Gastroesophageal sphincter (tissue), 4 donors: ENCODE results near the gene RIPOR1. TPM values are rescaled to one million over a fixed set of nuclear protein-coding genes. Genes with fewer than 3 reads are reported as not detected.
"Not testable (repeated sequence)": the region's sequence is repeated elsewhere in the genome, so short reads cannot be mapped to it uniquely, and the experiment has no call there.

Experiments
- ATAC-seq: fragments of 150-250 bp; one replicate; pipeline ENCODE4 v1.9.1; 2016; ENCODE audit warnings: mild to moderate bottlenecking, moderate library complexity
- H3K27ac ChIP-seq, 4 donors: fragments of 200-600 bp; sonication (generic) in 3 of 4; 1 replicate in 3 of 4; 2 replicates in 1 of 4; pipeline ENCODE4 v1.5.1; 2016 to 2019
- H3K27me3 ChIP-seq: fragments of 200-600 bp; sonication (generic); one replicate; pipeline ENCODE4 v1.5.1; 2019
- H3K36me3 ChIP-seq, 2 donors: fragments of 200-600 bp; sonication (generic); one replicate each; pipeline ENCODE4 v1.5.1; 2019; ENCODE audit warnings: control low read depth in 1 of 2
- H3K4me1 ChIP-seq, 3 donors: fragments of 200-600 bp; sonication (generic); 1 replicate in 2 of 3; 2 replicates in 1 of 3; pipeline ENCODE4 v1.5.1; 2016 to 2019; ENCODE audit warnings: control low read depth in 2 of 3
- H3K4me3 ChIP-seq, 2 donors: fragments of 200-600 bp; sonication (generic); one replicate each; pipeline ENCODE4 v1.5.1; 2019; ENCODE audit warnings: mild to moderate bottlenecking in 1 of 2, moderate library complexity in 1 of 2
- H3K9me3 ChIP-seq, 3 donors: fragments of 200-600 bp; sonication (generic); one replicate each; pipeline ENCODE4 v1.5.1; 2017 to 2019; ENCODE audit warnings: control low read depth in 2 of 3
- EP300 ChIP-seq: sonication (generic); formaldehyde crosslinking; IDR thresholded peaks from one replicate; pipeline ENCODE4 v1.6.1; 2017; ENCODE audit warnings: antibody characterized with exemption, mild to moderate bottlenecking
- POLR2A ChIP-seq, 2 donors: fragments of 450-650 bp; IDR thresholded peaks; one replicate each; pipeline ENCODE4 v1.6.1; 2017; ENCODE audit warnings: antibody characterized with exemption in 2 of 2, mild to moderate bottlenecking in 2 of 2, moderate library complexity in 1 of 2
- POLR2AphosphoS5 ChIP-seq: sonication (generic); formaldehyde crosslinking; IDR thresholded peaks from one replicate; pipeline ENCODE4 v1.6.1; 2017; ENCODE audit warnings: antibody characterized with exemption
- WGBS, 2 donors: methylation state at CpG; one replicate each; pipeline ENCODE4 v1.1.5; 2018; ENCODE audit warnings: low coverage in 1 of 2; 5-methylcytosine and 5-hydroxymethylcytosine counted together
- total RNA-seq, 4 donors: library from RNA; depleted of rRNA; stranded (reverse); fragments of >200 nt; gene quantifications; one replicate each; pipeline ENCODE4 v1.1.0, GENCODE V29; 2016
- TF ChIP-seq, protein P1 (sequence below), 4 experiments: fragments of 200-600 bp in 2 of 4; fragments of 450-650 bp in 2 of 4; sonication (generic) in 1 of 4; IDR thresholded peaks; one replicate each; pipeline ENCODE4 v1.5.1; 2017 to 2019; ENCODE audit warnings: antibody characterized with exemption in 4 of 4, mild to moderate bottlenecking in 2 of 4, moderate library complexity in 2 of 4

RIPOR1 gene
- total RNA-seq, 4 donors from 2014 or later, result 43.3 to 112 (median 64.9) TPM

DNA sequence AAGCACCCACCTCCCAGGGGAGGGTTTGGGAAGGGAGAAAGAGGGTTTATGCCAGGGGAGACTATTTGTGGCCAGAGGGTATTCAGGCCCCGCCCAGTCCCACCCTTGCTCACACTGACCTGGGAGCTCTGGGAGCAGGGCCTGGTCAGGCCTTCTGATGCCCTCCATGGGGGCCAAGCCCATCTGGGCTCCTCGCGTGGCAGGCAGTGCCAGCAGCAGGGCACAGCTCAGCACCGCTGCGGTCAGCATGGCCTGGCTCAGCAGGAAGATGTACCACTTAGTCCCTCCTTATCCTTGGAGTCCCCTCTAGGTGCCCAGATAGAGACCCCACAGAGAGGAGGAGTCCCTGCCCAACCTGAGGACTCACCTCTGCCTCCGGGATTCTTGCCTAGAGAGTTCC lies 45.5 kb upstream of the RIPOR1 start, which contains the start of gene AGRP:
Gene AGRP, minus strand, starts transcription at position 398 of the 400 bp plus-strand sequence. Its CDS starts 149 bp downstream, at position 249.
- Histone ChIP-seq H3K27me3 (no peaks in the 10 kb centered on the region), H3K27ac (peak within 1 kb of the TSS in 3 of 4 donors; percentile 64 to 95 (median 94)), H3K4me3 (peak within 1 kb of the TSS in 1 of 2 donors; percentile 95), H3K36me3 (peaks cover 0 to 17% of the 10 kb centered on the region in 2 donors), H3K9me3 (no peaks in the 10 kb centered on the region), H3K4me1 (peaks cover 0 to 51% (median 25%) of the 10 kb centered on the region in 3 donors)
- ATAC-seq, result no peak
- WGBS, 2 donors, result 100% methylated on average over 1 of the region's 6 CpGs; no CpG with 5 or more reads in 1 of the 2 donors
- TF ChIP-seq POLR2A (IDR thresholded peaks at IDR 0.05), result no peak
- TF ChIP-seq EP300, result no peak
- TF ChIP-seq, protein P1, sequence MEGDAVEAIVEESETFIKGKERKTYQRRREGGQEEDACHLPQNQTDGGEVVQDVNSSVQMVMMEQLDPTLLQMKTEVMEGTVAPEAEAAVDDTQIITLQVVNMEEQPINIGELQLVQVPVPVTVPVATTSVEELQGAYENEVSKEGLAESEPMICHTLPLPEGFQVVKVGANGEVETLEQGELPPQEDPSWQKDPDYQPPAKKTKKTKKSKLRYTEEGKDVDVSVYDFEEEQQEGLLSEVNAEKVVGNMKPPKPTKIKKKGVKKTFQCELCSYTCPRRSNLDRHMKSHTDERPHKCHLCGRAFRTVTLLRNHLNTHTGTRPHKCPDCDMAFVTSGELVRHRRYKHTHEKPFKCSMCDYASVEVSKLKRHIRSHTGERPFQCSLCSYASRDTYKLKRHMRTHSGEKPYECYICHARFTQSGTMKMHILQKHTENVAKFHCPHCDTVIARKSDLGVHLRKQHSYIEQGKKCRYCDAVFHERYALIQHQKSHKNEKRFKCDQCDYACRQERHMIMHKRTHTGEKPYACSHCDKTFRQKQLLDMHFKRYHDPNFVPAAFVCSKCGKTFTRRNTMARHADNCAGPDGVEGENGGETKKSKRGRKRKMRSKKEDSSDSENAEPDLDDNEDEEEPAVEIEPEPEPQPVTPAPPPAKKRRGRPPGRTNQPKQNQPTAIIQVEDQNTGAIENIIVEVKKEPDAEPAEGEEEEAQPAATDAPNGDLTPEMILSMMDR (IDR thresholded peaks at IDR 0.05), result no peak
- no peak for TF ChIP-seq POLR2AphosphoS5

DNA sequence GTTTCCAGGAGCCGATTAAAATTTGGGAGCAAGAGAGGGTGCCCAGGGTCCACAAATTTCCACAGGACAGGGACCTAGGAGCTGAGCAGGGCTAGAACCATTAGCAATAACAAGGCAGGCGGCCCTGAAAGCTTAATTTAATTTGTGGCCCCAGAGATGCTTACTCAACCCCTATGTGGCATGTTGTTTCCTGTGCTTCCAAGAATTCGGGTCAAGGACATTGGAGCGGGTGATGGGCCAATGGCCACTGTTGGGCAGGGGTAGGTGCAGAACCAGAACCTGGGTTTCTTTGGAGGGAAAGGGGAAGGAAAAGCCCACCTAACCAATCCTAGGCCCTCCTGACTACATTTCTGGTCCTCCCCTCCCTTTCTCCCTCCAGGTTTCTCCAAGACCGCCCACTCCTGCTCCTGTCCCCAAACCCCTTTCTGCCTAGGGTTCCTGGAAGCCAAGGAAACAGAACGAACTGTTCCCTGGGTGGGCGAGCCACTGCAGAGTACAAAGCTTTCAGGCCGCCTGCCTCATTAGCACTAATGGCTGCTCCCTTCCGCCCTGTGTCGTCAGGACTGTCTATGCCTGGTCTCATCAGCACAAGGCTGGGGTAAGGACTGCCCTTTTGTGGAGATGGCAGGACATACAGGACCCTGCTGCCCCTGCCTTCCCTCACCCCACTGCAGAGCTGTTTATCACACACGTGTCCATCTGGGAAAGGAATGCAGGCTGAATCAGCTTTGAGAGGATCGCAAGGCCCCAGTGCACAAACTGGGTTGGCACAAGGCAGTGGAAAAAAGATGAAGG lies 44.7 kb upstream of the RIPOR1 start:
- no peak for ATAC-seq
- 84% methylated on average over 10 of the region's 12 CpGs; no CpG with 5 or more reads in 1 of the 2 donors for WGBS, 2 donors
- Histone ChIP-seq H3K4me1 (peaks cover 0 to 50% (median 24%) of the 10 kb centered on the region in 3 donors), H3K27me3 (no peaks in the 10 kb centered on the region), H3K4me3 (no peak overlapping the region), H3K27ac (no peak overlapping the region), H3K9me3 (no peaks in the 10 kb centered on the region), H3K36me3 (peaks cover 0 to 17% of the 10 kb centered on the region in 2 donors)
- TF ChIP-seq POLR2AphosphoS5 (no peak), EP300 (no peak), POLR2A (IDR thresholded peaks at IDR 0.05) (no peak)
- TF ChIP-seq, protein P1 (IDR thresholded peaks at IDR 0.05), result no peak

DNA sequence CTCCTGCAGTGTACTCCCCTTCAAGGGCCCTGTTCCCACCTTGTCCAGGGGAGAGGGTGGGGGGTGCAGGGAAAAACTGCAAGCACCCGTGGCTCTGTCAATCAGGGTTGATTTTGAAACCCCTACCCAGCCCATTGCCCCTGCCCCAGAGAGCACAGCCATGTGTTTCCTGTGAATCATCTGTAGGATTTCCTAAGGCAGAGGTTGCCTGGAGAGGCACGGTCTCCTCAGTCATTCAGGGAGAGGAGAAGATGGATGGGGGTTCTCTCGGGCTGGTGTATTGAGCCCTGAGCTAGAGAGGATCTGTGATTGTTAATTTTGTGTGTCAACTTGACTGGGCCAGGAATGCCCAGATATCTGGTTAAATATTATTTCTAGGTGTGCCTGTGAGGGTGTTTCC lies 41.8 kb upstream of the RIPOR1 start:
- Histone ChIP-seq H3K4me1 (peaks cover 0 to 43% (median 14%) of the 10 kb centered on the region in 3 donors), H3K36me3 (peaks cover 0 to 17% of the 10 kb centered on the region in 2 donors), H3K4me3 (no peak overlapping the region), H3K27me3 (no peaks in the 10 kb centered on the region), H3K9me3 (no peaks in the 10 kb centered on the region), H3K27ac (peak overlapping the region in 1 of 4 donors; percentile 5)
- WGBS, 2 donors, result no CpG with 5 or more reads among the region's 3 CpGs
- TF ChIP-seq POLR2AphosphoS5 (no peak), EP300 (no peak), POLR2A (IDR thresholded peaks at IDR 0.05) (no peak)
- TF ChIP-seq, protein P1 (IDR thresholded peaks at IDR 0.05), result no peak
- no peak for ATAC-seq

DNA sequence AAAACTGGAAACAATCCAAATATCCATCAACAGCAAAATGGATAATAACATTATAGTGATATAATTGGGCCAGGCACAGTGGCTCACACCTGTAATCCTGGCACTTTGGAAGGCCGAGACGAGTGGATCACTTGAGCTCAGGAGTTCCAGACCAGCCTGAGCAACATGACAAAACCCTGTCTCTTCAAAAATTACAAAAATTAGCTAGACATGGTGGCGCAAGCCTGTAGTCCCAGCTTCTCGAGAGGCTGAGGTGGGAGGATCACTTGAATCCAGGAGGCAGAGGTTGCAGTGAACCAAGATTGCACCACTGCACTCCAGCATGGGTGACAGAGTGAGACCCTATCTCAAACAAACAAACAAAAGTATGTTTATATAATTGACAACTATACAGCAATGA lies 41.1 kb upstream of the RIPOR1 start:
- Histone ChIP-seq H3K4me1 (peaks cover 0 to 35% (median 6%) of the 10 kb centered on the region in 3 donors), H3K36me3 (peaks cover 0 to 24% of the 10 kb centered on the region in 2 donors)
- WGBS, 2 donors, result 60 to 89% methylated on average over 1 to 4 of the region's 4 CpGs
- H3K4me3 ChIP-seq, ATAC-seq, H3K27me3 ChIP-seq, H3K9me3 ChIP-seq, H3K27ac ChIP-seq: not testable (repeated sequence)

DNA sequence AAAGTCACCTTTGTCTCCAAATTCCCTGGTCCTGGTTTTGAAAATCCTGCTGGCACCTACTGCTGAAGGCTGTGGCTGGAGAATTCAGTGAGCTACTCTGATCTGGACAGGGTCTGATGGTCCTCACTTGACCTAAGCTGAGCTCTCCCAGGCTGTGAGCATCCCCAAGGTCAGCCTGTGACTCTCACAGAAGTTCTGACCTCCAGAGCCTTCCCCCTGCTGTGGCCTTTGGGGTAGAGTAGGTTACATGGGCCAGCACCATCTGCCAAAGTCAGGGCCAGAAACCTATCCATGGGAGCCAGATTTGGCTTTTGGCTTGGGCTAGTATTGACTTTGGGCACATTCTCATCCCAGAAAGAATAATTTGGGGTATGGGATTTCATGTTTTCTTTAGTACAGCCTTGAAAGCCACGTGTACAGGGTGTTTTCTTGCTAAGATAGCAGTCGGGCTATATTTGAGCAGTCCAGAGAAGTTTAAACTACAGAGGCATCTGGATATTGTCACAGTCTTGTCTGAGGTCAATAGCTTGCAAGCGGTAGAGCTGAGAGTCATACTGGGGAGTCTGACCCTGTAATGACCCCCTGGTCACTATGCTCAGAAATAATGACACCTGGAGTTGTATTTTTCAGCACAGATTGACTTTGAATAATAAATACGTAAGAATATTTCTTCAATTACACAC lies 39.1 kb upstream of the RIPOR1 start:
- no peak overlapping the region for H3K4me3 ChIP-seq
- TF ChIP-seq EP300 (no peak), POLR2AphosphoS5 (peak; percentile 46)
- TF ChIP-seq, protein P1 (IDR thresholded peaks at IDR 0.05), result no peak
- no peaks in the 10 kb centered on the region for H3K9me3 ChIP-seq
- no peak for ATAC-seq
- peaks cover 0 to 19% of the 10 kb centered on the region in 2 donors for H3K36me3 ChIP-seq
- no peaks in the 10 kb centered on the region for H3K27me3 ChIP-seq
- 31 to 71% methylated on average over 1 to 4 of the region's 4 CpGs for WGBS, 2 donors
- peak overlapping the region in 3 of 4 donors; percentile 59 to 67 (median 61) for H3K27ac ChIP-seq
- peaks cover 0 to 30% (median 0%) of the 10 kb centered on the region in 3 donors for H3K4me1 ChIP-seq
